Smooth muscle cell (in vitro differentiated cells): ENCODE data around the gene FCHSD2. TPM values are rescaled to one million over a fixed set of nuclear protein-coding genes. Genes with fewer than 3 reads are reported as not detected.

ENCODE experiments used
- DNase-seq: peaks from one replicate; lab custom pipeline; 2025; ENCODE audit not compliant: unreplicated experiment; lab: John Stamatoyannopoulos, UW
- H2AFZ ChIP-seq: fragments of 200-600 bp; sonication (generic); 2 replicates; pipeline ENCODE4 v1.6.0; 2016; ENCODE audit warnings: antibody characterized with exemption, low read depth, mild to moderate bottlenecking
- H3F3A ChIP-seq: fragments of 200-600 bp; sonication (generic); 2 replicates; pipeline ENCODE4 v1.6.0; 2017; ENCODE audit warnings: antibody characterized with exemption, low read depth
- H3K27ac ChIP-seq: fragments of 200-600 bp; sonication (generic); 2 replicates; pipeline ENCODE4 v1.5.1; 2016; ENCODE audit warnings: low read depth, mild to moderate bottlenecking
- H3K27me3 ChIP-seq: fragments of 200-600 bp; sonication (generic); 2 replicates; pipeline ENCODE4 v1.6.1; 2016; ENCODE audit warnings: low read depth, mild to moderate bottlenecking
- H3K36me3 ChIP-seq: fragments of 200-600 bp; sonication (generic); 2 replicates; pipeline ENCODE4 v1.5.1; 2016; ENCODE audit warnings: low read depth
- H3K4me1 ChIP-seq: fragments of 200-600 bp; sonication (generic); 2 replicates; pipeline ENCODE4 v1.5.1; 2016; ENCODE audit warnings: low read depth
- H3K4me2 ChIP-seq: fragments of 200-600 bp; sonication (generic); 2 replicates; pipeline ENCODE4 v1.6.0; 2016; ENCODE audit warnings: mild to moderate bottlenecking
- H3K4me3 ChIP-seq: fragments of 200-600 bp; sonication (generic); 2 replicates; pipeline ENCODE4 v1.5.1; 2016; ENCODE audit warnings: mild to moderate bottlenecking
- H3K79me2 ChIP-seq: fragments of 200-600 bp; sonication (generic); 2 replicates; pipeline ENCODE4 v1.6.0; 2016; ENCODE audit warnings: low read depth, mild to moderate bottlenecking
- H3K9ac ChIP-seq: fragments of 200-600 bp; sonication (generic); 2 replicates; pipeline ENCODE4 v1.6.0; 2016; ENCODE audit warnings: low read depth
- H3K9me3 ChIP-seq: fragments of 200-600 bp; sonication (generic); replicated peaks from 2 replicates; pipeline ENCODE4 v1.5.1; 2016; ENCODE audit warnings: low read depth
- H4K20me1 ChIP-seq: fragments of 200-600 bp; sonication (generic); 2 replicates; pipeline ENCODE4 v1.6.0; 2016; ENCODE audit warnings: low read depth
- WGBS: methylation state at CpG from one replicate; pipeline ENCODE4 v1.1.7; 2016; ENCODE audit warnings: low lambda C conversion rate; 5-methylcytosine and 5-hydroxymethylcytosine counted together
- polyA plus RNA-seq: library from polyadenylated mRNA; unstranded; fragments of >200 nt; fragmentation: Nextera tagmentation; extraction: Ambion mirVana; gene quantifications from 2 replicates; pipeline ENCODE4 v1.2.1, GENCODE V29; 2016
- total RNA-seq: library from RNA; depleted of rRNA; stranded (reverse); fragments of >200 nt; gene quantifications from 2 replicates; pipeline ENCODE4 v1.2.3, GENCODE V29; 2014
- TF ChIP-seq, protein P1 (sequence below): fragments of 200-600 bp; sonication (generic); IDR thresholded peaks from 2 replicates; pipeline ENCODE4 v1.5.1; 2017; ENCODE audit warnings: borderline replicate concordance, mild to moderate bottlenecking, antibody characterized with exemption; ENCODE audit not compliant: insufficient read depth, poor library complexity, severe bottlenecking

FCHSD2 gene
- total and polyA plus RNA-seq, 2 experiments from 2014 or later: 14.6 to 24.3 TPM

DNA sequence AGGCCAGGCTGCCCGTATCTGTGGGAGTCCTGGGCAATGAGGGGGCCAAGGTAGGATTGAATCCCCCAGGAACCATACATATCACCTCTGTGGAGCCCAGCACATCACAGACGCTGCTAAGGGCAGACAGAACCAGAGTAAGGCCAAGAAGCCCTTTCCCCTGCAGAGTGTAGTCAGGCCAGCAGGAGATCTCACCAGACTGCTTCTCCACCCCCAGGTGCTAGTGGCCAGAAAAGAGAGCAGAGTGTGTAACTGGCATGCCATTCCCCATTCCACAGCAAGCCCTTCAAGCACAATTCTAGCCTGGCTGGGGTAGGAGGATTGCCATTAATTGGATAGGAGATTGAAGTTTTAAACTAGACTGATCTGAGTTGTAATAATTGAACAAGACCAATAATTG lies 28.0 kb upstream of the FCHSD2 start:
- Histone ChIP-seq H3F3A (no peaks in the 10 kb centered on the region), H3K9me3 (no peaks in the 10 kb centered on the region), H3K4me1 (no peaks in the 10 kb centered on the region), H3K4me3 (no peak overlapping the region), H4K20me1 (no peaks in the 10 kb centered on the region), H2AFZ (no peak overlapping the region), H3K27me3 (no peaks in the 10 kb centered on the region), H3K4me2 (no peak overlapping the region), H3K9ac (no peak overlapping the region), H3K79me2 (no peaks in the 10 kb centered on the region), H3K36me3 (no peaks in the 10 kb centered on the region), H3K27ac (no peak overlapping the region)
- 83% methylated on average over 2 of the region's 2 CpGs for WGBS
- no peak for DNase-seq
- TF ChIP-seq, protein P1, sequence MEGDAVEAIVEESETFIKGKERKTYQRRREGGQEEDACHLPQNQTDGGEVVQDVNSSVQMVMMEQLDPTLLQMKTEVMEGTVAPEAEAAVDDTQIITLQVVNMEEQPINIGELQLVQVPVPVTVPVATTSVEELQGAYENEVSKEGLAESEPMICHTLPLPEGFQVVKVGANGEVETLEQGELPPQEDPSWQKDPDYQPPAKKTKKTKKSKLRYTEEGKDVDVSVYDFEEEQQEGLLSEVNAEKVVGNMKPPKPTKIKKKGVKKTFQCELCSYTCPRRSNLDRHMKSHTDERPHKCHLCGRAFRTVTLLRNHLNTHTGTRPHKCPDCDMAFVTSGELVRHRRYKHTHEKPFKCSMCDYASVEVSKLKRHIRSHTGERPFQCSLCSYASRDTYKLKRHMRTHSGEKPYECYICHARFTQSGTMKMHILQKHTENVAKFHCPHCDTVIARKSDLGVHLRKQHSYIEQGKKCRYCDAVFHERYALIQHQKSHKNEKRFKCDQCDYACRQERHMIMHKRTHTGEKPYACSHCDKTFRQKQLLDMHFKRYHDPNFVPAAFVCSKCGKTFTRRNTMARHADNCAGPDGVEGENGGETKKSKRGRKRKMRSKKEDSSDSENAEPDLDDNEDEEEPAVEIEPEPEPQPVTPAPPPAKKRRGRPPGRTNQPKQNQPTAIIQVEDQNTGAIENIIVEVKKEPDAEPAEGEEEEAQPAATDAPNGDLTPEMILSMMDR: no peak

DNA sequence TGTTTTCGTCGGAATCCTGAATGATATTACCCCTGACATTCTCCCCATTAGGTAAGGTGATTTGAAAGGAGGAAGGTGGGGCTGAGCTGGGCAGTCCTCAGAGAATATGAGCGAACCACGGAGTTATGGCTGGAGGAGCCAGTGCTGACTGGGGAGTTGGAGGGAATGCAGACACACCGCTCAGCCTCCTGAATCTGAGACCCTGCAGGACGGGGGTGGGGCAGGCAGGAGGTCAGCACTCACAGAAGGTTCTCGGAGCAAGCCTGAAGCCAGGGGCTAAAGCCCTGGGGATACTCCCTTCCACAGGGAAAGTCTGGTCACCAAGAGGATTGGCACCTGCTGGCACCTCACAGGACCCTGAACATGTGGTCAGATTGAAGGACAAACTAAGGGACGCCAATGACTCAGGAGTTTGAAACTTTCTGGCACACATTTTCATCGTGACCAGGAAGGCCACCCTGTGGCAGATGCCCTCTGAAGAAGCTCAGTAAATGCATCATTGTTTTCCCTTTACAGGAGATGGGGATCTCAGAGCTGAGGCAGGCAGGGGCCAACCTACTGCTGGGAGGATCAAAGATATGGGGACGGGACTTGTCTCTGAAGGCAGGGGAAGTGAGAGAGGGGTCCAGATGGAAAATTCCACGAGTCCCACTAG lies 26.9 kb upstream of the FCHSD2 start:
- no peaks in the 10 kb centered on the region for H3K36me3 ChIP-seq
- TF ChIP-seq, protein P1: no peak

DNA sequence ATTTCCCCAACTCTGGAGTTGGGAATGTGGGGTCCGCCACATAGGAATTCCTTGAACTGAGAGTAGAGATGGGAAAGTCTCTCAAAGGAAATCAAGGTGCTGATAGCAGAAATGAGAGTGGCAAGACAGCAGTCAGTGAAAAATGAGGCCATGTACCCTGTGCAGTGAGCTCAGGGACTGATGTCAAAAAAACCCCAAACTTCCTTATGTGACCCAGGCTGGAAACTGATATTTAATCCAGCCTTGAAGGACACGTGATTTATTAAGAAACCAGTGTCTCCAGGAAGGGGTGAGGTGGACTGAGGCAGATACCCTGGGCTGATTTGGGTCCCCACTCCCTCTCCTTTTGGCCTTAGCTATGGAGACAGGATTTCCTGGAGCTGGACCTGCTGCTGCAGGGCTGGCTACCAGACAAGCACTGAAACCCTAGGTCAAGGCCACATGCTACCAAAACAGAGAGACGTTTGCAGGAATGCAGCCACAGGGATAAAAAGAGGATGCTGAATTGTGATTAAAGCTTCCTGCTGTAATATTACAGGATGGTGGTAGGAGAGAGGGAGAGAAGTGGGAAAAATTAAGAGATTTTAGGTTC lies 25.3 kb upstream of the FCHSD2 start:
- Histone ChIP-seq H3K9ac (no peak overlapping the region), H3K36me3 (no peaks in the 10 kb centered on the region), H3K4me2 (no peak overlapping the region), H4K20me1 (no peaks in the 10 kb centered on the region), H3K27me3 (no peaks in the 10 kb centered on the region), H3K9me3 (no peaks in the 10 kb centered on the region), H3K27ac (no peak overlapping the region), H3K4me3 (no peak overlapping the region), H3K79me2 (no peaks in the 10 kb centered on the region), H3F3A (no peaks in the 10 kb centered on the region), H2AFZ (no peak overlapping the region), H3K4me1 (no peaks in the 10 kb centered on the region)
- DNase-seq: no peak
- WGBS: 84% methylated on average over 3 of the region's 3 CpGs
- TF ChIP-seq, protein P1: no peak

More for the DNA sequence above, 26.9 kb upstream of the FCHSD2 start:
- H3K4me3 ChIP-seq: no peak overlapping the region
- no peaks in the 10 kb centered on the region for H4K20me1 ChIP-seq
- H2AFZ ChIP-seq: no peak overlapping the region
- no peaks in the 10 kb centered on the region for H3K9me3 ChIP-seq
- no peaks in the 10 kb centered on the region for H3K4me1 ChIP-seq
- no peak overlapping the region for H3K4me2 ChIP-seq
- no peaks in the 10 kb centered on the region for H3F3A ChIP-seq
- H3K79me2 ChIP-seq: no peaks in the 10 kb centered on the region
- no peak overlapping the region for H3K27ac ChIP-seq
- WGBS: 72% methylated on average over 11 of the region's 11 CpGs
- no peak for DNase-seq
- H3K27me3 ChIP-seq: no peaks in the 10 kb centered on the region
- no peak overlapping the region for H3K9ac ChIP-seq
